Lung (tissue), 12 donors: ENCODE data around the gene FAM107A. TPM values are rescaled to one million over a fixed set of nuclear protein-coding genes. Genes with fewer than 3 reads are reported as not detected.

Experiments
- ATAC-seq: fragments of 200-7000 bp; cut with Tn5 transposase; one replicate; pipeline ENCODE4 v1.9.1; 2020; ENCODE audit warnings: moderate number of reproducible peaks; ENCODE audit not compliant: insufficient read depth, low FRiP score
- DNase-seq, 3 donors: peaks; one replicate each; pipeline ENCODE4 v3.0.0-alpha.2; 2013 to 2017
- H3K27ac ChIP-seq, 2 donors: one replicate each; pipeline ENCODE4 v1.5.1; 2013; ENCODE audit warnings: mild to moderate bottlenecking in 2 of 2, moderate library complexity in 2 of 2, control low read depth in 1 of 2, inconsistent platforms in 1 of 2, low read depth in 1 of 2, low read length in 1 of 2
- H3K27me3 ChIP-seq, 3 donors: one replicate each; pipeline ENCODE4 v1.5.1; 2013; ENCODE audit warnings: low read length in 2 of 3; ENCODE audit not compliant: control insufficient read depth in 3 of 3, insufficient read depth in 3 of 3
- H3K36me3 ChIP-seq, 4 donors: one replicate each; pipeline ENCODE4 v1.5.1; 2013; ENCODE audit warnings: low read length in 4 of 4, mild to moderate bottlenecking in 1 of 4, moderate library complexity in 1 of 4; ENCODE audit not compliant: control insufficient read depth in 4 of 4, insufficient read depth in 4 of 4
- H3K4me1 ChIP-seq, 5 donors: one replicate each; pipeline ENCODE4 v1.5.1; 2013; ENCODE audit warnings: low read length in 5 of 5, mild to moderate bottlenecking in 2 of 5, moderate library complexity in 1 of 5; ENCODE audit not compliant: control insufficient read depth in 5 of 5, insufficient read depth in 5 of 5
- H3K4me3 ChIP-seq: one replicate; pipeline ENCODE4 v1.5.1; 2013; ENCODE audit warnings: mild to moderate bottlenecking, control low read depth, moderate library complexity
- H3K9ac ChIP-seq, 2 donors: one replicate each; pipeline ENCODE4 v1.5.1; 2013; ENCODE audit warnings: low read length in 2 of 2, control low read depth in 1 of 2; ENCODE audit not compliant: insufficient read depth in 1 of 2
- H3K9me3 ChIP-seq, 4 donors: one replicate each; pipeline ENCODE4 v1.5.1; 2013; ENCODE audit warnings: low read length in 3 of 4, mild to moderate bottlenecking in 1 of 4, moderate library complexity in 1 of 4; ENCODE audit not compliant: control insufficient read depth in 4 of 4, insufficient read depth in 3 of 4
- CTCF ChIP-seq: IDR thresholded peaks from 2 replicates; pipeline ENCODE4 v1.5.1; 2012; ENCODE audit warnings: mild to moderate bottlenecking; ENCODE audit errors: control extremely low read depth, extremely low read depth
- WGBS, 2 donors: extraction: QIAGEN DNeasy Blood & Tissue Kit; methylation state at CpG; one replicate each; pipeline ENCODE4 v1.1.7; 2013; 5-methylcytosine and 5-hydroxymethylcytosine counted together
- polyA plus RNA-seq, 2 donors: library from polyadenylated mRNA; stranded (reverse); fragments of 200-250 nt; gene quantifications; one replicate each; pipeline ENCODE4 v1.2.1, GENCODE V29; 2013
- total RNA-seq, 2 donors: library from RNA; depleted of rRNA in 1 of 2; stranded (reverse); fragments of >200 nt in 1 of 2; gene quantifications; one replicate each; pipeline ENCODE4 v1.2.1, GENCODE V29; 2014 to 2021
- donor health status: control.
- donor health status: control.
- donor health status: Bipolar disorder and iron deficiency.
- donor health status: healthy.
- donor health status: DM: yes; HTN: yes; CAD: no.

Gene FAM107A
- total and polyA plus RNA-seq, 4 donors = 4.2 to 83.6 (median 34.7) TPM

- H3K9ac ChIP-seq = no peak overlapping the region
- no peaks in the 10 kb centered on the region for H3K36me3 ChIP-seq
- 95% methylated on average over 3 of the region's 3 CpGs for WGBS, 2 donors
- no peaks in the 10 kb centered on the region for H3K9me3 ChIP-seq
- H3K4me1 ChIP-seq = peaks cover 0 to 4% (median 0%) of the 10 kb centered on the region in 5 donors
- no peak for TF ChIP-seq CTCF
- H3K27ac ChIP-seq = no peak overlapping the region
- no peak for DNase-seq
- no peak for ATAC-seq
- no peaks in the 10 kb centered on the region for H3K27me3 ChIP-seq
- no peak overlapping the region for H3K4me3 ChIP-seq
Observed at GRCh38 chr3:58544541-58544940, 32.6 kb downstream of the FAM107A start.

- ATAC-seq (no peak), DNase-seq (no peak)
- no peaks in the 10 kb centered on the region for H3K9me3 ChIP-seq
- H3K4me1 ChIP-seq = peaks cover 7 to 32% (median 9%) of the 10 kb centered on the region in 5 donors
- no peak overlapping the region for H3K9ac ChIP-seq
- H3K4me3 ChIP-seq = no peak overlapping the region
- TF ChIP-seq CTCF = no peak
- no peaks in the 10 kb centered on the region for H3K27me3 ChIP-seq
- no peaks in the 10 kb centered on the region for H3K36me3 ChIP-seq
- H3K27ac ChIP-seq = no peak overlapping the region
- 93 to 94% methylated on average over 8 of the region's 8 CpGs for WGBS, 2 donors
Observed at GRCh38 chr3:58540176-58540858, 36.9 kb downstream of the FAM107A start.

GRCh38 chr3:58539626-58540025 is 37.6 kb downstream of the FAM107A start:
- DNase-seq (peak; percentile 28 to 69 (median 66)), ATAC-seq (no peak)
- WGBS, 2 donors = 78 to 83% methylated on average over 10 of the region's 10 CpGs
- Histone ChIP-seq H3K9me3 (no peaks in the 10 kb centered on the region), H3K4me1 (peaks cover 7 to 32% (median 9%) of the 10 kb centered on the region in 5 donors), H3K4me3 (no peak overlapping the region), H3K36me3 (no peaks in the 10 kb centered on the region), H3K27me3 (no peaks in the 10 kb centered on the region), H3K9ac (no peak overlapping the region), H3K27ac (no peak overlapping the region)
- TF ChIP-seq CTCF = no peak
